ENCODE data around the gene ZFR.
"Not testable (repeated sequence)": the region's sequence is repeated elsewhere in the genome, so short reads cannot be mapped to it uniquely, and the experiment has no call there.

ZFR gene

GRCh38 chr5:32315221-32316014 is 129.1 kb downstream of the ZFR start:
- H3K27me3 ChIP-seq (ENCODE audit: insufficient read depth, low read length) = no peaks in the 10 kb centered on the region
- no peak overlapping the region for H3K4me3 ChIP-seq (ENCODE audit: low read length)
- H3K36me3 ChIP-seq (ENCODE audit: insufficient read depth, low read length) = no peaks in the 10 kb centered on the region
- no peaks in the 10 kb centered on the region for H3K9me3 ChIP-seq (ENCODE audit: low read length)
- peaks cover 8% of the 10 kb centered on the region for H3K4me1 ChIP-seq (ENCODE audit: insufficient read depth, low read length)
- no peak overlapping the region for H2AFZ ChIP-seq (ENCODE audit: low read depth, low read length)

- no peaks in the 10 kb centered on the region for H3K27me3 ChIP-seq (ENCODE audit: insufficient read depth, low read length)
- H3K4me1 ChIP-seq (ENCODE audit: insufficient read depth, low read length) = peaks cover 8% of the 10 kb centered on the region
- no peak overlapping the region for H2AFZ ChIP-seq (ENCODE audit: low read depth, low read length)
- no peak overlapping the region for H3K4me3 ChIP-seq (ENCODE audit: low read length)
- no peaks in the 10 kb centered on the region for H3K9me3 ChIP-seq (ENCODE audit: low read length)
- H3K36me3 ChIP-seq (ENCODE audit: insufficient read depth, low read length) = no peaks in the 10 kb centered on the region
Measured at GRCh38 chr5:32314658-32315057, 129.9 kb downstream of the ZFR start.

- not testable (repeated sequence) for H3K4me1 ChIP-seq (ENCODE audit: insufficient read depth, low read length); H3K27me3 ChIP-seq (ENCODE audit: insufficient read depth, low read length); H3K4me3 ChIP-seq (ENCODE audit: low read length); H3K36me3 ChIP-seq (ENCODE audit: insufficient read depth, low read length); H3K9me3 ChIP-seq (ENCODE audit: low read length); H2AFZ ChIP-seq (ENCODE audit: low read depth, low read length)
Measured at GRCh38 chr5:32314152-32314488, 130.4 kb downstream of the ZFR start.

GRCh38 chr5:32312595-32313332 is 131.8 kb downstream of the ZFR start, which contains the start of gene MTMR12:
Gene MTMR12, minus strand, starts transcription at chr5:32312939. Its CDS starts 101 bp downstream, at chr5:32312838.
- Histone ChIP-seq H2AFZ (ENCODE audit: low read depth, low read length) (peak within 1 kb of the TSS; percentile 75), H3K36me3 (ENCODE audit: insufficient read depth, low read length) (no peaks in the 10 kb centered on the region), H3K4me1 (ENCODE audit: insufficient read depth, low read length) (peaks cover 8% of the 10 kb centered on the region), H3K4me3 (ENCODE audit: low read length) (peak within 1 kb of the TSS; percentile 95), H3K9me3 (ENCODE audit: low read length) (no peaks in the 10 kb centered on the region), H3K27me3 (ENCODE audit: insufficient read depth, low read length) (no peaks in the 10 kb centered on the region)

GRCh38 chr5:32312197-32312594 is 132.3 kb downstream of the ZFR start:
- Histone ChIP-seq H3K4me1 (ENCODE audit: insufficient read depth, low read length) (peaks cover 8% of the 10 kb centered on the region), H2AFZ (ENCODE audit: low read depth, low read length) (peak overlapping the region; percentile 75), H3K9me3 (ENCODE audit: low read length) (no peaks in the 10 kb centered on the region), H3K36me3 (ENCODE audit: insufficient read depth, low read length) (no peaks in the 10 kb centered on the region), H3K27me3 (ENCODE audit: insufficient read depth, low read length) (no peaks in the 10 kb centered on the region), H3K4me3 (ENCODE audit: low read length) (peak overlapping the region; percentile 95)

- no peaks in the 10 kb centered on the region for H3K9me3 ChIP-seq (ENCODE audit: low read length)
- H3K4me3 ChIP-seq (ENCODE audit: low read length) = peak overlapping the region; percentile 95
- peak overlapping the region; percentile 75 for H2AFZ ChIP-seq (ENCODE audit: low read depth, low read length)
- no peaks in the 10 kb centered on the region for H3K36me3 ChIP-seq (ENCODE audit: insufficient read depth, low read length)
- no peaks in the 10 kb centered on the region for H3K27me3 ChIP-seq (ENCODE audit: insufficient read depth, low read length)
- H3K4me1 ChIP-seq (ENCODE audit: insufficient read depth, low read length) = peaks cover 8% of the 10 kb centered on the region
Measured at GRCh38 chr5:32311404-32312196, 132.9 kb downstream of the ZFR start.

- no peak overlapping the region for H2AFZ ChIP-seq (ENCODE audit: low read depth, low read length)
- no peak overlapping the region for H3K4me3 ChIP-seq (ENCODE audit: low read length)
- H3K4me1 ChIP-seq (ENCODE audit: insufficient read depth, low read length) = peaks cover 8% of the 10 kb centered on the region
- H3K36me3 ChIP-seq (ENCODE audit: insufficient read depth, low read length) = no peaks in the 10 kb centered on the region
- H3K27me3 ChIP-seq (ENCODE audit: insufficient read depth, low read length) = no peaks in the 10 kb centered on the region
- no peaks in the 10 kb centered on the region for H3K9me3 ChIP-seq (ENCODE audit: low read length)
Measured at GRCh38 chr5:32309761-32310160, 134.8 kb downstream of the ZFR start.

GRCh38 chr5:32308946-32309345 is 135.6 kb downstream of the ZFR start:
- Histone ChIP-seq H3K27me3 (ENCODE audit: insufficient read depth, low read length) (no peaks in the 10 kb centered on the region), H3K36me3 (ENCODE audit: insufficient read depth, low read length) (no peaks in the 10 kb centered on the region), H3K9me3 (ENCODE audit: low read length) (peaks cover 3% of the 10 kb centered on the region), H3K4me3 (ENCODE audit: low read length) (no peak overlapping the region), H2AFZ (ENCODE audit: low read depth, low read length) (no peak overlapping the region), H3K4me1 (ENCODE audit: insufficient read depth, low read length) (peaks cover 8% of the 10 kb centered on the region)

- Histone ChIP-seq H3K9me3 (ENCODE audit: low read length) (peaks cover 3% of the 10 kb centered on the region), H2AFZ (ENCODE audit: low read depth, low read length) (no peak overlapping the region), H3K4me3 (ENCODE audit: low read length) (no peak overlapping the region), H3K36me3 (ENCODE audit: insufficient read depth, low read length) (no peaks in the 10 kb centered on the region), H3K4me1 (ENCODE audit: insufficient read depth, low read length) (peaks cover 8% of the 10 kb centered on the region), H3K27me3 (ENCODE audit: insufficient read depth, low read length) (no peaks in the 10 kb centered on the region)
Measured at GRCh38 chr5:32307769-32308194, 136.8 kb downstream of the ZFR start.

GRCh38 chr5:32304622-32305021 is 139.9 kb downstream of the ZFR start:
- H3K4me1 ChIP-seq (ENCODE audit: insufficient read depth, low read length) = no peaks in the 10 kb centered on the region
- H3K9me3 ChIP-seq (ENCODE audit: low read length) = peaks cover 3% of the 10 kb centered on the region
- no peak overlapping the region for H2AFZ ChIP-seq (ENCODE audit: low read depth, low read length)
- H3K27me3 ChIP-seq (ENCODE audit: insufficient read depth, low read length) = no peaks in the 10 kb centered on the region
- H3K36me3 ChIP-seq (ENCODE audit: insufficient read depth, low read length) = no peaks in the 10 kb centered on the region
- H3K4me3 ChIP-seq (ENCODE audit: low read length) = no peak overlapping the region
